Activated naive CD8-positive, alpha-beta T cell treated with anti-CD3 and anti-CD28 coated beads, Interleukin-2, amount 10 ng/mL, durations not matched to agents 7 days and 5 days (primary cell): ENCODE data around the gene UBE2K. TPM values are rescaled to one million over a fixed set of nuclear protein-coding genes. Genes with fewer than 3 reads are reported as not detected.
A peak's percentile ranks its signal among the peaks of the same experiment; 100 is the strongest.
"Not testable (repeated sequence)": the region's sequence is repeated elsewhere in the genome, so short reads cannot be mapped to it uniquely, and the experiment has no call there.

Source experiments
- ATAC-seq: fragments of 150-1000 bp; cut with Tn5 transposase; one replicate; pipeline ENCODE4 v1.10.0; 2021; ENCODE audit warnings: low read depth, moderate library complexity
- POLR2A ChIA-PET: fragments of 350-600 bp; sonication (Branson Sonifier 250); formaldehyde crosslinking; loops from one replicate; lab custom pipeline; 2021; ENCODE audit warnings: antibody characterized with exemption; lab: Charles Lee
- DNase-seq: peaks from one replicate; pipeline ENCODE4 v3.0.0; 2021
- H3K27ac Mint-ChIP-seq: one replicate; pipeline ENCODE4 v1.8.0; 2022; ENCODE audit warnings: mild to moderate bottlenecking, mixed read lengths
- H3K27me3 Mint-ChIP-seq: one replicate; pipeline ENCODE4 v1.8.0; 2022; ENCODE audit warnings: mild to moderate bottlenecking, moderate library complexity, mixed read lengths
- H3K36me3 Mint-ChIP-seq: one replicate; pipeline ENCODE4 v1.8.0; 2021; ENCODE audit warnings: mild to moderate bottlenecking, mixed read lengths
- H3K4me1 Mint-ChIP-seq: one replicate; pipeline ENCODE4 v1.8.0; 2021; ENCODE audit warnings: mixed read lengths
- H3K4me3 Mint-ChIP-seq: one replicate; pipeline ENCODE4 v1.8.0; 2022; ENCODE audit warnings: mild to moderate bottlenecking, moderate library complexity, mixed read lengths
- H3K9me3 Mint-ChIP-seq: one replicate; pipeline ENCODE4 v1.8.0; 2021; ENCODE audit warnings: mixed read lengths
- total RNA-seq, 2 experiments: library from RNA; stranded (reverse); gene quantifications; one replicate each; pipeline ENCODE4 v1.2.3, GENCODE V29; 2021

Gene UBE2K
- total RNA-seq, 2 experiments from 2014 or later: 67.4 to 73.1 TPM

DNA sequence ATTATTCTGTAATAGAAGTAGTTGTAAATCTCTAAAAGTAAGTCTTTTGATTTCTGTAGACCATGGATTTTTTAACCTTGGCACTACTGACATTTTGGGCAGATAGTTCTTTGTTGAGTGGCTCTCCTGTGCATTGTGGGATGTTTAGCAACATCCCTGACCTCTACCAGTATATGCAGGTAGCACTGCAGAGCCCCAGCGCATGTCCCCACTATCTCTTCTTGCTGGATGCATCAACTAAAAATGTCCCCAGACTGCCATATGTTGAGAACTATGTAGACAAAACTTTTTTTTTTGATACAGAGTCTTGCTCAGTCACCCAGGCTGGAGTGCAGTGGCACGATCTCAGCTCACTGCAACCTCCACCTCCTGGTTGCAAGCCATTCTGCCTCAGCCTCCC is 4.8 kb downstream of the UBE2K start:
- Mint-ChIP-seq H3K27ac (no peak overlapping the region), H3K27me3 (no peaks in the 10 kb centered on the region), H3K36me3 (peaks cover 12% of the 10 kb centered on the region), H3K4me1 (peaks cover 21% of the 10 kb centered on the region), H3K9me3 (no peaks in the 10 kb centered on the region), H3K4me3 (no peak overlapping the region)
- DNase-seq: no peak
- ATAC-seq: no peak
- POLR2A ChIA-PET: no interaction called here

DNA sequence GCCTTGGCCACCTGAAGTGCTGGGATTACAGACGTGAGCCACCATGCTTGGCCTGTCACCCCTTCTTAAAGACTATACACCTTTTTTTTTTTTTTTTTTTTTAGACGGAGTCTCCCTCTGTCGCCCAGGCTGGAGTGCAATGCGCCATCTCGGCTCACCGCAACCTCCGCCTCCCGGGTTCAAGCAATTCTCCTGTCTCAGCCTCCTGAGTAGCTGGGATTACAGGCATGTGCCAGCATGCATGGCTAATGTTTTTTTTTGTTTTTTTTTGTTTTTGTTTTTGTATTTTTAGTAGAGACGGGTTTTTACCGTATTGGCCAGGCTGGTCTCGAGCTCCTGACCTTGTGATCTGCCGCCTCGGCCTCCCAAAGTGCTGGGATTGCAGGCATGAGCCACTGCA is 6.9 kb downstream of the UBE2K start:
- H3K9me3 Mint-ChIP-seq, DNase-seq, ATAC-seq, H3K4me3 Mint-ChIP-seq, H3K27ac Mint-ChIP-seq, H3K27me3 Mint-ChIP-seq: not testable (repeated sequence)
- H3K4me1 Mint-ChIP-seq: peaks cover 17% of the 10 kb centered on the region
- H3K36me3 Mint-ChIP-seq: peaks cover 11% of the 10 kb centered on the region
- POLR2A ChIA-PET: interaction anchor here (0.7 kb wide), 1 partner anchor 12 kb away, joined by 6 read pairs; no protein-coding TSS in a partner anchor

DNA sequence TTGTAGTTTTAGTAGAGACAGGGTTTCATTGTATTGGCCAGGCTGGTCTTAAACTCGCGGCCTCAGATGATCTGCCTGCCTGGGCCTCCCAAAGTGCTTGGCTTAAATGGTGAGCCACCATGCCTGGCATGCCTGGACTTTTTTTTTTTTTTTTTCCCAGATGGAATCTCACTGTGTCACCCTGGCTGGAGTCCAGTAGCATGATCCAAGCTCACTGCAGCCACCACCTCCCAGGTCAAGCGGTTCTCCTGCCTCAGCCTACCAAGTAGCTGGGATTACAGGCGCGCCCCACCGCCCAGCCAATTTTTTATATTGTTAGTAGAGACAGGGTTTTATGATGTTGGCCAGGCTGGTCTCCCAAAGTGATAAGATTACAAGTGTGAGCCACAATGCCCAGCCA is 8.4 kb downstream of the UBE2K start:
- POLR2A ChIA-PET: no interaction called here
- Mint-ChIP-seq H3K4me1 (peaks cover 8% of the 10 kb centered on the region), H3K36me3 (peaks cover 11% of the 10 kb centered on the region), H3K9me3 (no peaks in the 10 kb centered on the region), H3K27me3 (no peaks in the 10 kb centered on the region), H3K4me3 (no peak overlapping the region), H3K27ac (no peak overlapping the region)
- ATAC-seq: no peak
- no peak for DNase-seq

DNA sequence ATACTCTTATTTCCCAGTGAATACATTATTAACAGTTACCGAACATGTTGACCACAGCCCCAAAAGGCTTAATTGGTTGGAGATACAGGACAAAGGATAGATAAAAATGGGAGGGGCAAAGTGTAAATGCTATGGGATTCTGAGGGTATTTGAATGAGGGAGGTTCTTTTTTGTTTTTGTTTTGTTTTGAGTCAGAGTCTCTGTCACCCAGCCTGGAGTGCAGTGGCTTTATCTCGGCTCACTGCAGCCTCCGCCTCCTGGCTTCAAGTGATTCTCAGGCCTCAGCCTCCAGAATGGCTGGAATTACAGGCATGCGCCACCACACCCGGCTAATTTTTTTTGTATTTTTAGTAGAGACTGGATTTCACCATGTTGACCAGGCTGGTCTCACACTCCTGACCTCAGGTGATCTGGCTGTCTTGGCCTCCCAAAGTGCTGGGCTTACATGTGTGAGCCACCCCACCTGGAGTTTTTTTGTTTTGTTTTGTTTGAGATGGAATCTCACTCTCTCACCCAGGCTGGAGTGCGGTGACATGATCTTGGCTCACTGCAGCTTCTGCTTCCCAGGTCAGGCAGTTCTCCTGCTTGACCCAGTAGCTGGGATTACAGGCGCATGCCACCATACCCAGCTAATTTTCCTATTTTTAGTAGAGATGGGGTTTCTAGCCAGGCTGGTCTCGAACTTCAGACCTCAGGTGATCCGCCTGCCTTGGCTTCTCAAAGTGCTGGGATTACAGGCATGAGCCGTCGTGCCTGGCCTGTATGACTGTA is 9.0 kb downstream of the UBE2K start:
- Mint-ChIP-seq H3K36me3 (peaks cover 11% of the 10 kb centered on the region), H3K4me1 (peaks cover 8% of the 10 kb centered on the region), H3K4me3 (no peak overlapping the region), H3K27me3 (no peaks in the 10 kb centered on the region), H3K27ac (no peak overlapping the region), H3K9me3 (no peaks in the 10 kb centered on the region)
- no peak for DNase-seq
- no peak for ATAC-seq
- POLR2A ChIA-PET: interaction anchor here (0.6 kb wide), 1 partner anchor 96 kb away, joined by 6 read pairs; no protein-coding TSS in a partner anchor

DNA sequence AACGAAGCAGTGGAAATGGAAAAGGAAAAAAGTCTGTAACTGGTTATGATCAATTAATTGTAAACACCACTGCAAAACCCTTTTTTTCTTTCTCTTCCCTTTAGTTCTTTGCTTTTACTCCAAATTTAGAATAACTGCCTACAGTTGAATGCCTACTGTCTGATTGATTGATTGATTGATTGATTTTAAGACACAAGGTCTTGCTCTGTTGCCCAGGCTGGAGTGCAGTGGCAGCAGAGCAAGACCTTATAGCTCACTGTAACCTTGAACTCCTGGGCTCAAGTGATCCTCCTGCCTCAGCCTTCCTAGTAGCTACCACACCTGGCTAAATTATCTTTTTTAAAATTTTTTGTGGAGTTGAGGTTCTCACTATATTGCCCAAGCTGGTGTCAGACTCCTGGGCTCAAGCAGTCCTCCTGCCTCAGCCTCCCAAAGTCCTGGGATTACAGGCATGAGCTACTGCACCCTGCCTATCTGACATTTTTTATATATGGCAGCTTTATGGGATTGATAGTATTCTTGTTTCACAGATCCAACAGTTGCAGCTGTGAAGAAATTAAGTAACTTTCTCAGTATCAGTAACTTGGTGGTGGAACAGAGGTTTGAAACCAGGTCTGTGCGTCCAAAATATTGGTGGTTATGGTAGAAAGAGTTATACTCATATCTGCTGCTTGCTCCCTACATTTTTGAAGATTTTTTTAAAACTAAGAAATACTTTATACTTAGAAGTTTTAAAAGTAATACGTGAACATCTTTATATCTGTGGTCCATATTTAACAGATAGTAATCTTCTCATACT is 12.4 kb downstream of the UBE2K start:
- H3K36me3 Mint-ChIP-seq: peaks cover 8% of the 10 kb centered on the region
- H3K4me1 Mint-ChIP-seq: peaks cover 21% of the 10 kb centered on the region
- ATAC-seq (no peak), DNase-seq (no peak)
- H3K27me3 Mint-ChIP-seq: no peaks in the 10 kb centered on the region
- POLR2A ChIA-PET: interaction anchor here (0.7 to 1.2 kb wide), 2 partner anchors 12 to 704 kb away, joined by 3 read pairs; partner anchors contain the start of gene UBE2K
- H3K9me3 Mint-ChIP-seq: no peaks in the 10 kb centered on the region
- H3K27ac Mint-ChIP-seq: peak overlapping the region; percentile 53
- no peak overlapping the region for H3K4me3 Mint-ChIP-seq

DNA sequence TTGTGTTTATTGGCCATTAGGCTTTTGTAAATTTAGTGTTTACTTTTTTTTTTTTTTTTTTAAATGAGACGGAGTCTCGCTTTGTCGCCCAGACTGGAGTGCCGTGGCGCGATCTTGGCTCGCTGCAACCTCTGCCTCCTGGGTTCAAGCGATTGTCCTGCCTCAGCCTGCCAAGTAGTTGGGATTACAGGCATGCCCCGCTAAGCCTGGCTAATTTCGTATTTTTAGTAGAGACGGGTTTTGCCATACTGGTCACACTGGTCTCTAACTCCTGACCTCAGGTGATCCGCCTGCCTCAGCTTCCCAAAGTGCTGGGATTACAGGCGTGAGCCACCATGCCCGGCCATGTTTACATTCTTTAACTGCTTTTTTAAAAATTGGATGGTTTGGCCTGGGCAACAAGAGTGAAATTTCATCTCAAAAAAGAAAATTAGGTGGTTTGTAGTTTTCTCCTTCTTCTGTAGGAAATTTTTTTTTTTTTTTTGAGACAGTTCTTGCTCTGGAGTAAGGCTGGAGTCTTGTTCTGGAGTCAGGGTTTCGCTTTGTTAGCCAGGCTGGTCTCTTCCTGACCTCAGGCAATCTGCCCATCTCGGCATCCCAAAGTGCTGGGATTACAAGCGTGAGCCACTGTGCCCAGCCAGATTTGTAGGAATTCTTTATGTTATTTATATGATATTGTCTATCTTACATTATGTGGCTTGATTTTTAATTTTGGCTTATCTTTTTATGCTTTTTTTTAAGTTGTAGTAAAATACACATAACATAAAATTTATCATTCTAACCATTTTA is 15.1 kb downstream of the UBE2K start:
- DNase-seq (no peak), ATAC-seq (no peak)
- Mint-ChIP-seq H3K36me3 (peaks cover 12% of the 10 kb centered on the region), H3K9me3 (no peaks in the 10 kb centered on the region), H3K4me1 (peaks cover 31% of the 10 kb centered on the region), H3K4me3 (no peak overlapping the region), H3K27ac (no peak overlapping the region), H3K27me3 (no peaks in the 10 kb centered on the region)
- POLR2A ChIA-PET: interaction anchor here (0.9 to 1.1 kb wide), 2 partner anchors 15 to 17 kb away, joined by 3 to 4 read pairs; partner anchors contain the start of gene UBE2K

DNA sequence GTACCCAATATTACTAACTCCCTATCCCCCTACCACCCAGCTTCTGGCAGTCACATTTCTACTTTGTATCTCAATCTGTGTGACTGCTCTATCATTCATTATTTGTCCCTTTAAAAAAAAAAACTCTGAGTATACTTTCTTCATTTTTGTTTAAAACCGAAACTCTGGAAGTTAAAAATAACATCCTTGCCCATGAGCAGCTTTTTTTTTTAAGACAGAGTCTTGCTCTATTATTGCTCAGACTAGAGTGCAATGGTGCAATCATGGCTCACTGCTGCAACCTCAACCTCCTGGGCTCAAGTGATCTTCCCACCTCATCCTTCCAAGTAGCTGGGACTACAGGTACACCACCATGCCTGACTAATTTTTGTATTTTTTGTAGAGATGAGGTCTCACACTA is 15.8 kb downstream of the UBE2K start:
- Mint-ChIP-seq H3K4me1 (peaks cover 31% of the 10 kb centered on the region), H3K36me3 (peaks cover 13% of the 10 kb centered on the region), H3K27ac (no peak overlapping the region), H3K4me3 (no peak overlapping the region), H3K9me3 (no peaks in the 10 kb centered on the region), H3K27me3 (no peaks in the 10 kb centered on the region)
- DNase-seq: no peak
- no peak for ATAC-seq
- POLR2A ChIA-PET: interaction anchor here (0.9 to 1.1 kb wide), 2 partner anchors 16 kb away, joined by 3 to 4 read pairs; partner anchors contain the start of gene UBE2K

DNA sequence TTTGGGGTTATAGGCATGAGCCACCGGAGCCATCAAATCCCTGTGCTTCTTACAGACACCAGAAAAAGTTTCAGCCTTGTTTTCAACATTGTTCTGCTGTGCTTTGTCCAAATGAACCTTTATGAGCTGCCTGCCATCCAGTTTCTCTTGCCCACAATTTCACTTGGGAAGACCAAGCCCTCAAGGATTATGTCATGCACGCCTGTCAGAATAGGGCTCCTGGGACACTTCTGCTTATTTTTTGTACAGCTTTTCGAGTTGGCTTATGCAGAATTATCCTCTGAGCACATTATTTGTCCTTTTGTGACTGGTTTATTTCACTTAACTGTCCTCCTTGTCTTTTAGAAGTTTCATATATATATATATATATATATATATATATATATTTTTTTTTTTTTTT is 16.2 kb downstream of the UBE2K start:
- POLR2A ChIA-PET: interaction anchor here (1.1 kb wide), 1 partner anchor 16 kb away, joined by 3 read pairs; no protein-coding TSS in a partner anchor

DNA sequence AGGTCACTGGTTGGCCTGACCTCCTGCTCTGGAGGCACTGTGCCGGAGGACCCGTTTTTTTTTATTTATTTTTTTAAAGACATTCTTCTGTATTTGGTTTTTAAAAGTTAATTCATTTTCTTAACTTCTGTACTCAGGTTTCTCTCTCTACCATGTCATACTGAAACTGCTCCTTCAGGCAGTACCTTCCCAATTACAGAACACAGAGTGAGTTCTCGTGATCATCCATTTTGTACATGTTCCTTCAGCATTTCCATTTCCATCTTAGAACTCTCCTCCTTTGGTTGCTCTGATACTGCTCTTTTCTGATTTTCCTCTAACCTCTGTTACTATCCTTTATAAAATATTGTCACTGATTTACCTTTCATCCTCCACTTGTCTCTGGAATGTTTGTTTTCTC is 17.9 kb downstream of the UBE2K start:
- ATAC-seq: no peak
- POLR2A ChIA-PET: interaction anchor here (1.0 kb wide), 1 partner anchor 18 kb away, joined by 4 read pairs; no protein-coding TSS in a partner anchor
- H3K4me3 Mint-ChIP-seq: no peak overlapping the region
- peaks cover 23% of the 10 kb centered on the region for H3K36me3 Mint-ChIP-seq
- H3K9me3 Mint-ChIP-seq: no peaks in the 10 kb centered on the region
- H3K4me1 Mint-ChIP-seq: peaks cover 46% of the 10 kb centered on the region
- no peak for DNase-seq
- H3K27ac Mint-ChIP-seq: no peak overlapping the region
- H3K27me3 Mint-ChIP-seq: no peaks in the 10 kb centered on the region

More for the DNA sequence above, 16.2 kb downstream of the UBE2K start:
- ATAC-seq (no peak), DNase-seq (no peak)
- H3K4me1 Mint-ChIP-seq: peaks cover 34% of the 10 kb centered on the region
- peaks cover 17% of the 10 kb centered on the region for H3K36me3 Mint-ChIP-seq
- no peak overlapping the region for H3K27ac Mint-ChIP-seq
- H3K27me3 Mint-ChIP-seq: no peaks in the 10 kb centered on the region
- H3K9me3 Mint-ChIP-seq: no peaks in the 10 kb centered on the region
- H3K4me3 Mint-ChIP-seq: no peak overlapping the region

DNA sequence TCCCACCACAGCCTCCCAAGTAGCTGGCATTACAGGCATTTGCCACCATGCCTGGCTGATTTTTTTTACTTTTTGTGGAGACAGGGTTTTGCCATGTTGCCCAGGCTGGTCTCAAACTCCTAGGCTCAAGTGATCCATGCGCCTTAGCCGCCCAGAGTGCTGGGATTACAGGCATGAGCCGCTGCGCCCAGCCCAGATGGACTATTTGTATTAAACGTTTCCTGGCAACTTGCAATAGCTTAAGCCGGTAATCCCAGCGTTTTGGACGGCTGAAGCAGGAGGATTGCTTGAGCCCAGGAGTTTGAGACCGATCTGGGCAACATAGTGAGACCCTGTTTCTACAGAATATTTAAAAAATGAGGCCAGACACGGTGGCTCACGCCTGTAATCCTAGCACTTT is 18.4 kb downstream of the UBE2K start:
- no peaks in the 10 kb centered on the region for H3K9me3 Mint-ChIP-seq
- no peak overlapping the region for H3K27ac Mint-ChIP-seq
- ATAC-seq (no peak), DNase-seq (no peak)
- no peaks in the 10 kb centered on the region for H3K27me3 Mint-ChIP-seq
- H3K4me1 Mint-ChIP-seq: peaks cover 49% of the 10 kb centered on the region
- H3K4me3 Mint-ChIP-seq: no peak overlapping the region
- peaks cover 23% of the 10 kb centered on the region for H3K36me3 Mint-ChIP-seq
- POLR2A ChIA-PET: interaction anchor here (1.0 kb wide), 1 partner anchor 19 kb away, joined by 4 read pairs; no protein-coding TSS in a partner anchor

DNA sequence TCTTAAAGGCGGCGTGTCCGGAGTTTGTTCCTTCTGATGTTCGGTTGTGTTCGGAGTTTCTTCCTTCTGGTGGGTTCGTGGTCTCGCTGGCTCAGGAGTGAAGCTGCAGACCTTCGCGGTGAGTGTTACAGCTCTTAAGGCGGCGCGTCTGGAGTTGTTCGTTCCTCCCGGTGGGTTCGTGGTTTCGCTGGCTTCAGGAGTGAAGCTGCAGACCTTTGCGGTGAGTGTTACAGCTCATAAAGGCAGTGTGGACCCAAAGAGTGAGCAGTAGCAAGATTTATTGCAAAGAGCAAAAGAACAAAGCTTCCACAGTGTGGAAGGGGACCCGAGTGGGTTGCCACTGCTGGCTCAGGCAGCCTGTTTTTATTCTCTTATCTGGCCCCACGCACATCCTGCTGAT is 19.8 kb downstream of the UBE2K start:
- H3K36me3 Mint-ChIP-seq: peaks cover 21% of the 10 kb centered on the region
- H3K27ac Mint-ChIP-seq: peak overlapping the region; percentile 86
- H3K4me3 Mint-ChIP-seq: peak overlapping the region; percentile 78
- not testable (repeated sequence) for DNase-seq, H3K9me3 Mint-ChIP-seq, ATAC-seq, H3K27me3 Mint-ChIP-seq
- H3K4me1 Mint-ChIP-seq: peaks cover 47% of the 10 kb centered on the region
- POLR2A ChIA-PET: interaction anchor here (0.7 to 2.0 kb wide), 2 partner anchors 20 to 71 kb away, joined by 3 to 7 read pairs; partner anchors contain the start of gene UBE2K

DNA sequence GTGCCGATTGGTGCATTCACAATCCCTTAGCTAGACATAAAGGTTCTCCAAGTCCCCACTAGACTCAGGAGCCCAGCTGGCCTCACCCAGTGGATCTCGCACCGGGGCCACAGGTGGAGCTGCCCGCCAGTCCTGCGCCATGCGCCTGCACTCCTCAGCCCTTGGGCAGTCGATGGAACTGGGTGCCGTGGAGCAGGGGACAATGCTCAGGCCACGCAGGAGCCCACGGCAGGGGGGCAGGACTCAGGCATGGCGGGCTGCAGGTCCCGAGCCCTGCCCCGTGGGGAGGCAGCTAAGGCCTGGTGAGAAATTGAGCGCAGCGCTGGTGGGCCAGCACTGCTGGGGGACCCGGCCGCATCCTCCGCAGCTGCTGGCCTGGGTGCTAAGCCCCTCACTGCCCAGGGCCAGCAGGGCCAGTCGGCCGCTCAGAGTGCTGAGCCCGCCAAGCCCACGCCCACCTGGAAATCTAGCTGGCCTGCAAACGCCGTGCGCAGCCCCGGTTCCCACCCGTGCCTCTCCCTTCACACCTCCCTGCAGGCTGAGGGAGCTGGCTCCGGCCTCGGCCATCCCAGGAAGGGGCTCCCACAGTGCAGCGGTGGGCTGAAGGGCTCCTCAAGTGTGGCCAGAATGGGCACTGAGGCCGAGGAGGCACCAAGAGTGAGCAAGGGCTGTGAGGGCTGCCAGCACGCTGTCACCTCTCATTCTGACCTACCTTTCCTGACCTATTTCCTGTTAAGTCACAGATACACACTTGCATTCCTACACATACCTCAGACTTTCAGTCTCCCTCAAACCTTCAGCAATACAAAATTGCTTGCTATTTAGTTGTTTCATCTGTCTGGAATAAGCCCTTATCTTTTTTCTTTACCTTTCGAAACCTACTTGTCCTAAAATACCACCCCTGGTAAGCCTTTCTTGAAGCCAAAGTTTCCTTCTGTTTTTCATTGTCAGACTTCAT is 20.7 kb downstream of the UBE2K start:
- Mint-ChIP-seq H3K9me3 (no peaks in the 10 kb centered on the region), H3K27ac (peak overlapping the region; percentile 36), H3K27me3 (no peaks in the 10 kb centered on the region), H3K36me3 (peaks cover 21% of the 10 kb centered on the region), H3K4me3 (peak overlapping the region; percentile 45), H3K4me1 (peaks cover 42% of the 10 kb centered on the region)
- DNase-seq (no peak), ATAC-seq (peak; percentile 85)
- POLR2A ChIA-PET: interaction anchor here (0.5 to 2.0 kb wide), 2 partner anchors 20 to 111 kb away, joined by 3 to 7 read pairs; partner anchors contain the start of gene UBE2K
